H1 (cell line): ENCODE measurements around the gene HYAL1. TPM values are rescaled to one million over a fixed set of nuclear protein-coding genes. Genes with fewer than 3 reads are reported as not detected.

Experiments
- BRCA1 ChIP-seq: IDR thresholded peaks from 2 replicates; pipeline ENCODE4 v1.6.1; 2012; ENCODE audit warnings: low read depth, low read length, improper control_type of control experiment
- CHD1 ChIP-seq: IDR thresholded peaks from 2 replicates; pipeline ENCODE4 v1.6.1; 2012; ENCODE audit warnings: low read depth, low read length, improper control_type of control experiment
- JUND ChIP-seq: IDR thresholded peaks from 2 replicates; pipeline ENCODE4 v1.6.1; 2011; ENCODE audit warnings: mild to moderate bottlenecking, improper control_type of control experiment, low read length
- NRF1 ChIP-seq: IDR thresholded peaks from 2 replicates; pipeline ENCODE4 v1.6.1; 2011; ENCODE audit warnings: mild to moderate bottlenecking, low read depth, low read length, improper control_type of control experiment
- RXRA ChIP-seq: IDR thresholded peaks from 2 replicates; pipeline ENCODE4 v1.6.1; 2011; ENCODE audit warnings: low read depth, mild to moderate bottlenecking, low read length, moderate library complexity; ENCODE audit not compliant: insufficient read depth
- SAP30 ChIP-seq: fragments of 300-600 bp; sonication (generic); IDR thresholded peaks from 2 replicates; pipeline ENCODE4 v1.7.1; 2012; ENCODE audit warnings: low read length, moderate library complexity, mild to moderate bottlenecking, inconsistent platforms; ENCODE audit not compliant: insufficient read depth, insufficient replicate concordance
- SIRT6 ChIP-seq: IDR thresholded peaks from one replicate; pipeline ENCODE4 v1.7.1; 2012; ENCODE audit warnings: low read length, inconsistent platforms
- SP1 ChIP-seq: IDR thresholded peaks from 2 replicates; pipeline ENCODE4 v1.6.1; 2011; ENCODE audit warnings: low read depth, low read length
- TAF1 ChIP-seq: IDR thresholded peaks from 2 replicates; pipeline ENCODE4 v1.6.1; 2011; ENCODE audit warnings: mild to moderate bottlenecking, low read depth, low read length
- polyA plus RNA-seq, 7 experiments: library from polyadenylated mRNA; depleted of rRNA in 3 of 7; stranded (reverse) in 5 of 7; unstranded in 2 of 7; fragments of >200 nt in 5 of 7; fragments of 200-250 nt in 2 of 7; gene quantifications; 1 replicate in 5 of 7; 2 replicates in 1 of 7; 4 replicates in 1 of 7; pipeline versions ENCODE4 v1.2.1 to v1.2.3, GENCODE V29; 2011 to 2013; ENCODE audit warnings: missing spikeins in 2 of 7, mixed read lengths in 2 of 7
- total RNA-seq: library from RNA; stranded (reverse); fragmentation: NEBNext Ultra II Directional; extraction: Animal tissue kit (Norgen Biotek cat#: 25700); gene quantifications from 2 replicates; pipeline ENCODE4 v1.2.1, GENCODE V29; 2021
- TF ChIP-seq, protein P1 (sequence below): fragments of 300-600 bp; sonication (generic); IDR thresholded peaks from 2 replicates; pipeline ENCODE4 v1.7.1; 2012; ENCODE audit warnings: low read length, moderate library complexity, mild to moderate bottlenecking, inconsistent platforms; ENCODE audit not compliant: insufficient replicate concordance

The HYAL1 gene
- total and polyA plus RNA-seq, 2 of the 8 experiments (the other 6 are each of a cell fraction or from before 2014, with no cell fraction given) = 2.0 to 5.4 TPM

DNA sequence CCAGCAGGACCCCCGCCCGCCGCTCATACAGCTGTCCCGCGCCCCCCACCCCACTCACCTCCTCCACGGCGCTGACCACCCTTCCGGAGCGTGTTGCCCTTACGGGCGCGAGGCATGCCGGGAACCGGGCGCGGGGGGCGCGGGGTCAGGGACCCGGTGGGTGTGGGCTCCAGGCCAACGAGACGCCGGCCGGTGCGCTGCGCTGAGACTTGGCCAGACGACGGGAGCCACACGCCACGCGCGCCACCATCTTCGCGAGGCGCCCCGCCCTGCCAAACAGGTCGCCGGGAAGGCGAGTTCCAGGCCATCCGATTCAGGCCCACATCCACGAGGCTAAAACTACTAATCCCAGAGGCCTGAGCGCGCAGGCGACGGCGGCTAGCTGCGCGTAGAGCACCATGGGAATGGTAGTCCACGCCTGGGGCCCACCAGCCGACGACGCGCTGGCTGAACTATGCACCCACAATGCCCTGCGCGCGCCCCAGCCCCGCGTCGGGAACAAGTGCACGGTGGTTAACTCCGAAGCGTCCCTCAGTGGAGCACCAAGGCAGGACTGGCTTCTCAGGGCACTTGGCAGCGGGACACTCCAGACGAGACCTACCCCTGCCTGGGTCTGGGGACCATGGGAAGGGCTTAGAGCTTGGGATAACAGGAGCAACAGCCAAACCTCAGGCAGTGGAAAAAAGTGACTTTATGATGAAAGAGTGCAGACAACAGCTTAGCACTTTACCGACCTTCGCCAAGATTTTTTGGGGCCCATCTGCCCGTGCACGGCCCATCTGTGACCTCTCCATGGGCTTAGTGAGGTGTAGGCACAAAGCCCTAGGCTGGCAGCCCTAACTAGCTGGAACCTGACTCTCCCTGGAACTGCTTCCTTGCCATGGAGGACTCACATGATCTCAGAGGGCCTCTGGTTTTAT is 11.0 kb downstream of the HYAL1 start, which contains the start of gene IFRD2 (continued):
- TF ChIP-seq, protein P1, sequence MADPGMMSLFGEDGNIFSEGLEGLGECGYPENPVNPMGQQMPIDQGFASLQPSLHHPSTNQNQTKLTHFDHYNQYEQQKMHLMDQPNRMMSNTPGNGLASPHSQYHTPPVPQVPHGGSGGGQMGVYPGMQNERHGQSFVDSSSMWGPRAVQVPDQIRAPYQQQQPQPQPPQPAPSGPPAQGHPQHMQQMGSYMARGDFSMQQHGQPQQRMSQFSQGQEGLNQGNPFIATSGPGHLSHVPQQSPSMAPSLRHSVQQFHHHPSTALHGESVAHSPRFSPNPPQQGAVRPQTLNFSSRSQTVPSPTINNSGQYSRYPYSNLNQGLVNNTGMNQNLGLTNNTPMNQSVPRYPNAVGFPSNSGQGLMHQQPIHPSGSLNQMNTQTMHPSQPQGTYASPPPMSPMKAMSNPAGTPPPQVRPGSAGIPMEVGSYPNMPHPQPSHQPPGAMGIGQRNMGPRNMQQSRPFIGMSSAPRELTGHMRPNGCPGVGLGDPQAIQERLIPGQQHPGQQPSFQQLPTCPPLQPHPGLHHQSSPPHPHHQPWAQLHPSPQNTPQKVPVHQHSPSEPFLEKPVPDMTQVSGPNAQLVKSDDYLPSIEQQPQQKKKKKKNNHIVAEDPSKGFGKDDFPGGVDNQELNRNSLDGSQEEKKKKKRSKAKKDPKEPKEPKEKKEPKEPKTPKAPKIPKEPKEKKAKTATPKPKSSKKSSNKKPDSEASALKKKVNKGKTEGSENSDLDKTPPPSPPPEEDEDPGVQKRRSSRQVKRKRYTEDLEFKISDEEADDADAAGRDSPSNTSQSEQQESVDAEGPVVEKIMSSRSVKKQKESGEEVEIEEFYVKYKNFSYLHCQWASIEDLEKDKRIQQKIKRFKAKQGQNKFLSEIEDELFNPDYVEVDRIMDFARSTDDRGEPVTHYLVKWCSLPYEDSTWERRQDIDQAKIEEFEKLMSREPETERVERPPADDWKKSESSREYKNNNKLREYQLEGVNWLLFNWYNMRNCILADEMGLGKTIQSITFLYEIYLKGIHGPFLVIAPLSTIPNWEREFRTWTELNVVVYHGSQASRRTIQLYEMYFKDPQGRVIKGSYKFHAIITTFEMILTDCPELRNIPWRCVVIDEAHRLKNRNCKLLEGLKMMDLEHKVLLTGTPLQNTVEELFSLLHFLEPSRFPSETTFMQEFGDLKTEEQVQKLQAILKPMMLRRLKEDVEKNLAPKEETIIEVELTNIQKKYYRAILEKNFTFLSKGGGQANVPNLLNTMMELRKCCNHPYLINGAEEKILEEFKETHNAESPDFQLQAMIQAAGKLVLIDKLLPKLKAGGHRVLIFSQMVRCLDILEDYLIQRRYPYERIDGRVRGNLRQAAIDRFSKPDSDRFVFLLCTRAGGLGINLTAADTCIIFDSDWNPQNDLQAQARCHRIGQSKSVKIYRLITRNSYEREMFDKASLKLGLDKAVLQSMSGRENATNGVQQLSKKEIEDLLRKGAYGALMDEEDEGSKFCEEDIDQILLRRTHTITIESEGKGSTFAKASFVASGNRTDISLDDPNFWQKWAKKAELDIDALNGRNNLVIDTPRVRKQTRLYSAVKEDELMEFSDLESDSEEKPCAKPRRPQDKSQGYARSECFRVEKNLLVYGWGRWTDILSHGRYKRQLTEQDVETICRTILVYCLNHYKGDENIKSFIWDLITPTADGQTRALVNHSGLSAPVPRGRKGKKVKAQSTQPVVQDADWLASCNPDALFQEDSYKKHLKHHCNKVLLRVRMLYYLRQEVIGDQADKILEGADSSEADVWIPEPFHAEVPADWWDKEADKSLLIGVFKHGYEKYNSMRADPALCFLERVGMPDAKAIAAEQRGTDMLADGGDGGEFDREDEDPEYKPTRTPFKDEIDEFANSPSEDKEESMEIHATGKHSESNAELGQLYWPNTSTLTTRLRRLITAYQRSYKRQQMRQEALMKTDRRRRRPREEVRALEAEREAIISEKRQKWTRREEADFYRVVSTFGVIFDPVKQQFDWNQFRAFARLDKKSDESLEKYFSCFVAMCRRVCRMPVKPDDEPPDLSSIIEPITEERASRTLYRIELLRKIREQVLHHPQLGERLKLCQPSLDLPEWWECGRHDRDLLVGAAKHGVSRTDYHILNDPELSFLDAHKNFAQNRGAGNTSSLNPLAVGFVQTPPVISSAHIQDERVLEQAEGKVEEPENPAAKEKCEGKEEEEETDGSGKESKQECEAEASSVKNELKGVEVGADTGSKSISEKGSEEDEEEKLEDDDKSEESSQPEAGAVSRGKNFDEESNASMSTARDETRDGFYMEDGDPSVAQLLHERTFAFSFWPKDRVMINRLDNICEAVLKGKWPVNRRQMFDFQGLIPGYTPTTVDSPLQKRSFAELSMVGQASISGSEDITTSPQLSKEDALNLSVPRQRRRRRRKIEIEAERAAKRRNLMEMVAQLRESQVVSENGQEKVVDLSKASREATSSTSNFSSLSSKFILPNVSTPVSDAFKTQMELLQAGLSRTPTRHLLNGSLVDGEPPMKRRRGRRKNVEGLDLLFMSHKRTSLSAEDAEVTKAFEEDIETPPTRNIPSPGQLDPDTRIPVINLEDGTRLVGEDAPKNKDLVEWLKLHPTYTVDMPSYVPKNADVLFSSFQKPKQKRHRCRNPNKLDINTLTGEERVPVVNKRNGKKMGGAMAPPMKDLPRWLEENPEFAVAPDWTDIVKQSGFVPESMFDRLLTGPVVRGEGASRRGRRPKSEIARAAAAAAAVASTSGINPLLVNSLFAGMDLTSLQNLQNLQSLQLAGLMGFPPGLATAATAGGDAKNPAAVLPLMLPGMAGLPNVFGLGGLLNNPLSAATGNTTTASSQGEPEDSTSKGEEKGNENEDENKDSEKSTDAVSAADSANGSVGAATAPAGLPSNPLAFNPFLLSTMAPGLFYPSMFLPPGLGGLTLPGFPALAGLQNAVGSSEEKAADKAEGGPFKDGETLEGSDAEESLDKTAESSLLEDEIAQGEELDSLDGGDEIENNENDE = no peak
- TF ChIP-seq BRCA1 (no peak), SAP30 (no peak), RXRA (no peak), CHD1 (no peak), NRF1 (no peak), TAF1 (peak; percentile 71), SP1 (peak; percentile 70), SIRT6 (no peak), JUND (no peak)
